Dedifferentiated amniotic fluid mesenchymal stem cell (primary cell): ENCODE data around the gene U2AF2.
A peak's percentile ranks its signal among the peaks of the same experiment; 100 is the strongest.

Experiments used
- DNase-seq: peaks from one replicate; pipeline ENCODE4 v3.0.0-alpha.2; 2016; ENCODE audit errors: extremely low spot score

Gene U2AF2

GRCh38 chr19:55621673-55622231, 33.1 kb upstream of the U2AF2 start:
- no peak for DNase-seq

DNA sequence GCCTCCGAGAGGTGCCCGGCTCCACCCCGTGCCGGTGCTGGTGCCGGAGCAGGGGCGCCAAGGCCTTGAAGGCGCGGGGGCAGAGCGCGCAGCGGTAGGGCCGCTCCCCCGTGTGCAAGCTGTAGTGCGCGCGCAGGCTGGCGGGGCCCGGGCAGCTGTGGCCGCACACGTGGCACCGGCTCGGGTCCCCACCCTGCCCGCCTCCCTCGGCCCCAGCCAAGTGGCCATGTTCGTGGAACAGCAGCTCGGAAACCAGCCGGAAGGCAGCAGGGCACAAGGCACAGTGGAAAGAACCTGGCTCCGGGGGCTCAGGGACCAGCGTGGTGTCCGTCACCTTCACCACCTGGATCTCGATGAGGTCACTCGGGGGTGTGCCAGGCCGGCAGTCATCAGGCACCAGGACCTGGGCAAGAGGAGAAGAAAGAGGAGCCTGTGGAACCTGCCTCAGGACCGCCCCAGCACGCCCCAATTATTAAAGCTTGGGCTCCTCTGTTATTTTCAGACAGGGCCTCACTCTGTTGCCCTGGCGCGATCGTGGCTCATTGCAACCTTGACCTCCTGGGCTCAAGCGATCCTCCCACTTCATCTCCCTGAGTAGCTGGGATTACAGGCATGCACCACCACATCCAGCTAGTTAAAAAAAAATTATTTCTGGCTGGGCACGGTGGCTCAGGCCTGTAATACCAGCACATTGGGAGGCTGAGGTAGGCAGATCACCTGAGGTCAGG, 32.4 kb upstream of the U2AF2 start:
- DNase-seq, result no peak

DNA sequence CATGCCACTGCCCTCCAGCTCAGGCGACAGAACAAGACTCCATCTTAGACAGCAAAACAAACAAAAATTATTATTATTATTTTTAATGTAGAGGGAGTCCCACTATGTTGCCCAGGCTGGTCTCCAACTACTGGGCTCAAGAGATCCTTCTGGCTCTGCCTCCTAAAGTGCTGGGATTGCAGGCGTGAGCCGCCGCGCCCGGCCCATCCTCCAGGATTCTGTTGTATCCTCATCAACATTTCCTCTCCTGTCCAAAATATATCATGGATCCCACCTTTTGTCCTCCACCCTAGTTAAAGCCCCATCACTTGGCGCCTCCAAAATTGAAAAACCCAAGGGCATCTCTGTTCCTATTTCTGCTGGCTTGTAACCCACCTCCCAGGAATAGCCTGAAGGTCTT, 31.7 kb upstream of the U2AF2 start:
- DNase-seq, result no peak

DNA sequence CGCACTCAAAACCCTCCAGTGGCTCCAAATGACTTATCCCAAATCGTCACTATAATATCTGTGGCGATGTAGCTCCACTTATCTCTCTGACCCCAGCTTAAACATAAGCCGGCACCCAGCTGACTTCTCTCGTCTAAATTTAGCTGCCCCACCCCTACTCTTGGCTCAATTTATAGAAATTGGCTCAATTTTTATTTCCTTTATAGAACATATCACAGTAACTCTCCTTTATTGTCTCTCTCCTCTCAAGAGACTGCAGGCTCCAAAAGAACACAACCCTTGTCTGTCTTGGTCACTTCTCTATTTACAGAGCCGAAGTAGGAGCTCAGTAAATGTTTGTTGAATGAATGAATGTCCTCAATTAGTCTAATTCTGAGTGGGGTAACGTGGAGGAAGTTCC, 31.3 kb upstream of the U2AF2 start:
- no peak for DNase-seq

GRCh38 chr19:55624109-55625003, 30.5 kb upstream of the U2AF2 start, which contains the start of gene ZNF784:
ZNF784 (minus strand) TSS chr19:55624566; CDS start chr19:55624561, 5 bp downstream.
- peak; percentile 93 for DNase-seq

- no peak for DNase-seq
Observed at GRCh38 chr19:55625004-55625326, 29.9 kb upstream of the U2AF2 start.

GRCh38 chr19:55626350-55626749, 28.5 kb upstream of the U2AF2 start:
- no peak for DNase-seq

GRCh38 chr19:55632463-55632834, 22.4 kb upstream of the U2AF2 start:
- peak; percentile 96 for DNase-seq

- DNase-seq, result no peak
Observed at GRCh38 chr19:55633861-55634260, 21.0 kb upstream of the U2AF2 start.

GRCh38 chr19:55635334-55635717, 19.5 kb upstream of the U2AF2 start:
- DNase-seq, result no peak

GRCh38 chr19:55635856-55636440, 18.9 kb upstream of the U2AF2 start:
- DNase-seq, result no peak

DNA sequence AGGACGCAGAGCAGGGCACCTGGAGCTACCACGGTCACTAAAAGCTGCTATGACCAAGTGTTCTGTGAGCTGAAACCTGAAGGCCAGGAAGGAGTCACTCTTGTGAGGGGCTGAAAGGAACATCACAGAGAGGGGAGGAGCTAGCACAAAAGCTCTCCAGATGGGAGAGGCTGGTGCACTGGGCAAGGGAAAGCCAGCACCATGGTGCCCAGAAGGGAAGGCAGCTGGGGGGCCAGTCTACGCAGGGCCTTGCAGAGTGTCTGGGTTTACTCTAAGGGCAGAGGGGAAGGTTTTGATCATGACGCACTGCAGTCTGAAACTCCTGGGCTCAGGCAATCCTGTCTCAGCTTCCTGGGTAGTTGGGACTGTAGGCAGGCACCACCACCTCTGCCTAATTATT, 18.1 kb upstream of the U2AF2 start:
- DNase-seq, result no peak

- DNase-seq, result no peak
Observed at GRCh38 chr19:55637534-55637933, 17.3 kb upstream of the U2AF2 start.

- DNase-seq, result no peak
Observed at GRCh38 chr19:55638864-55639359, 15.9 kb upstream of the U2AF2 start.

DNA sequence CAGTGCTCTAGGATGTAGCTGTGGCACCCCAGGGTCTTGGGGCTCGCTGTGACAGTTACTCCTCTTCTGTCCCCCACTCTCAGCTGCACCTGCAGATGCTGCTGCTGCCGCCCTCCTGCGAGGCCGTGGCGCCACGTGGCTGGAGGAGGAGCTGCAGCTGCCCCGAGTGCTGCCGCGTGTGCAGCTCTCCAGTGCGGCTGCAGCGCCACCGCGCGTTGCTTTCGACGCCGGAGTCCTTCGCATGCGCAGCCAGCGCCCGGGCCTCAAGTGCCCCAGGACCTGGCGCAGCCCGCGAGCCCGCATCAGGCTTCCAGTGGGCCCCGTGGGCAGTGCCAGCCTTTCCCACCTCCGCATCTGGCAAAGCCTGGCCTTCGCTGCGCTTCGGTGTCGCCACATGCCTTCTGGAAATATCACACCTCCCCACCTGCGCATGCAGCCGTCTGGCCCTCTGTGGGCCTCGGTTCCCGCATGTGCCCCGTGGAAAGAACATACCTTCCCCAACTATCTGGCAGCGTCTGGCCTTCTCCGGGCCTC, 14.7 kb upstream of the U2AF2 start:
- peak; percentile 47 for DNase-seq

- peak; percentile 57 for DNase-seq
Observed at GRCh38 chr19:55640577-55641425, 14.0 kb upstream of the U2AF2 start, which contains the start of gene ZNF580. ZNF580 (plus strand) TSS chr19:55641002; CDS start chr19:55642509, 1,507 bp downstream.

DNA sequence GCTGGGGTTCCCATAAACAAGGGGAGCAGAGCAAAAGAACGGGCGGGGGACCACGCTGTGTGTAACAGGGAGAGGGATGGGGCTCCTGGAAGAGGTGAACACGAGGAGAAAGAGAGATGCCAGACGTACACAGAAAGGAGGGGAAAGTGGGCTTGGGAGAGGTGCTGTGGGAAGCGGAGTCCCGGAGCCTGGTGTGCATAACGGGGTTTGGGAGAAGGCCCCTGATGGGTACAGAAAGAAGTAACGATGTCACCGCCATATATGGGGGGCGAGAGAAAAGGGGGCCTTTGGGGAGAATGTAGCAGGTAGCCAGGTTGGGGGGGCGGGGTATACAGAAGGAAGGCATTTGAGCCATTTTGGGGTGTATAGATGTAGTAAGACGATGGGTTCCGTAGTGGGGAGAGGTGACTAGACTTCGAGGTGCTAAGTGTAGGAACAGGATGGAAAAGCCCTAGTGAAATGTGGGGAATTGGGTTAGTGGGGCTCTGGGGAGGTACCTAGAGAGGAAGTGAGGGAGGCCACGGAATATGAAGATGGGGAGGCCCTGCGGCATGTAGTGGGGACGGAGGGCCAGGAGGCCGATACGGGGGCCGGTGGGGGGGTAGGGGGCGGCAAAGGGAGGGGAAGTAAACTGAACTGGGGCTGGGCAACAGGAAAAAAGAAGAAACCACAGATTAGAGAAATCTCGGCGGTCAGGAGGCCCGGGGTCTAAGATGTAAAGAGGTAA, 13.2 kb upstream of the U2AF2 start:
- DNase-seq, result no peak

- no peak for DNase-seq
Observed at GRCh38 chr19:55642153-55643002, 12.5 kb upstream of the U2AF2 start.
